DMS114 treated with DMSO at 0.1 percent for 48 hours (cell line): Measurements from ENCODE around the gene PYGM.
A peak's percentile ranks its signal among the peaks of the same experiment; 100 is the strongest.

Source experiments
- DNase-seq: peaks from one replicate; lab custom pipeline; 2025; ENCODE audit not compliant: unreplicated experiment; lab: John Stamatoyannopoulos, UW

PYGM gene

GRCh38 chr11:64759722-64760719, at the start of gene PYGM:
PYGM (minus strand) TSS chr11:64759974; CDS start chr11:64759898, 76 bp downstream.
- DNase-seq, result no peak

DNA sequence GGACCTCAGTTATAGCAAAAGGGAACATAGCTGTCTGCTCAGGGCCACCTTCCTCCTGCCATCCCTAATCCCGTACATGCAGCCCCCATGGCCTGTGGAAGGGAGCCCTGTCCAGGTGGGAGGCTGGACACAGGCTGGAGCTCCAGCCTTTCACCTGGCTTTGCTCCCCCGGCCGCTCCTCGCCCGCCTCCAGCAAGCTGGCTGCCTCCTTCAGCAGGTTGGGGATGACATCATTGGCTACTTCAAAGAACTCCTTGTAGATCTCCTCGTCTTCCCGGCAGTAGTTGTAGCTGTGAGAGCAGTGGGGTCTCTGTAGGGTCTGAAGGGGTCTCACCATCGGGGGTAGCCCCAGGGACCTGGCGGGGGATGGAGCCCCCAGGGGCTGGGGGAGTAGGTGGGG, 45.7 kb upstream of the PYGM start:
- no peak for DNase-seq

GRCh38 chr11:64804346-64805210, 44.8 kb upstream of the PYGM start:
- peak; percentile 6 for DNase-seq

GRCh38 chr11:64803846-64804345, 44.1 kb upstream of the PYGM start:
- no peak for DNase-seq

GRCh38 chr11:64803158-64803845, 43.5 kb upstream of the PYGM start, which contains the start of gene MAP4K2:
MAP4K2 (minus strand) TSS chr11:64803214; CDS start chr11:64803149, 65 bp downstream.
- peak; percentile 87 for DNase-seq

GRCh38 chr11:64802370-64803157, 42.8 kb upstream of the PYGM start:
- DNase-seq, result no peak

- DNase-seq, result no peak
Measured at GRCh38 chr11:64801561-64802369, 42.0 kb upstream of the PYGM start.

DNA sequence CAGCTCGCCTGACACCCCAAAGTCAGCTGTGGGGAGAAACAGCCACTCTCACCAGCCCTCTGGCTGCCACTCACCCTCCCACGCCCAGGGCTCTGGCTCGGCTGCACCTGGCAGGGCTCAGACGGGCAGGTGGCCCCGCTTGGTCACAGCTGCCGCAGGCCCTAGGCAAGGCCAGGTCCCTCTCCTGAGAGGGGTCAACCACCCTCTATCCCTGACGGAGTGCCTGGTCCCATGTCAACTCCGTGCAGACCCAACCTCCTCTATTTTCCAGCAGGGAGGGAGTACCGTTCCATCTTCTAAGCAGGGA, 41.3 kb upstream of the PYGM start:
- no peak for DNase-seq

GRCh38 chr11:64800303-64801157, 40.8 kb upstream of the PYGM start:
- no peak for DNase-seq

DNA sequence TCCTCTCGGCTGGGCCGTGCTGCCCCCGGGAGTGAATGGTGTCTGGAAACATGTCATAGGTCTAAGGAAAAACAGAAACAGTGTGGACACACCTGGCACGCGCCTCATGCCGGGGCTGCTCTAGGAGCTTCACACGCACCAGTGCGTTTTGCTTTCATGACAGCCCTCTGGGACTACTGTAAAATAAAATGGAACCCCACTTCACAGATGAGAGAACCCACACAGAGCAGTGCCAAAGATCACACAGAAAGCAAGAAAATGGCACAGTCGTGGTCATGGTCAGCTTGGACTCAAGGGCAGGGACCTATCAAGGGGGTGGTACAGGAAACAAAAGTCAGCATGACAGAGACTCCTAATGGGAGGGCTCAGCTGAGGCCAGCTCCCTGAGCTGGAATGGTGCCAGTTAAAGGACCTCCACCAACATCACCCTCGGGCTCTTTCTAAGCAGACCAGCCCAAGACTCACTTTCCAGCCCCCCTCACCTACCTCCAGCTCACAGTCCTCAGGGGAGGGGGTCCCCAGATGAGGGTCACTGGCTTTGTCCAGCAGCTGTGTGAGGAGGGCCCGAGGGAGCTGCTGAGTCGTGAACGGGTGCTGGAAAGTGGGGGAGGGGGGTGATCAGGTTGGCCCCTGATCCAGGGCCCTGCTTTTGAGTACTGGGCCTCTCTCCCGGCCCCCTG, 40.0 kb upstream of the PYGM start:
- no peak for DNase-seq

- DNase-seq, result no peak
Measured at GRCh38 chr11:64799256-64799622, 39.5 kb upstream of the PYGM start.

DNA sequence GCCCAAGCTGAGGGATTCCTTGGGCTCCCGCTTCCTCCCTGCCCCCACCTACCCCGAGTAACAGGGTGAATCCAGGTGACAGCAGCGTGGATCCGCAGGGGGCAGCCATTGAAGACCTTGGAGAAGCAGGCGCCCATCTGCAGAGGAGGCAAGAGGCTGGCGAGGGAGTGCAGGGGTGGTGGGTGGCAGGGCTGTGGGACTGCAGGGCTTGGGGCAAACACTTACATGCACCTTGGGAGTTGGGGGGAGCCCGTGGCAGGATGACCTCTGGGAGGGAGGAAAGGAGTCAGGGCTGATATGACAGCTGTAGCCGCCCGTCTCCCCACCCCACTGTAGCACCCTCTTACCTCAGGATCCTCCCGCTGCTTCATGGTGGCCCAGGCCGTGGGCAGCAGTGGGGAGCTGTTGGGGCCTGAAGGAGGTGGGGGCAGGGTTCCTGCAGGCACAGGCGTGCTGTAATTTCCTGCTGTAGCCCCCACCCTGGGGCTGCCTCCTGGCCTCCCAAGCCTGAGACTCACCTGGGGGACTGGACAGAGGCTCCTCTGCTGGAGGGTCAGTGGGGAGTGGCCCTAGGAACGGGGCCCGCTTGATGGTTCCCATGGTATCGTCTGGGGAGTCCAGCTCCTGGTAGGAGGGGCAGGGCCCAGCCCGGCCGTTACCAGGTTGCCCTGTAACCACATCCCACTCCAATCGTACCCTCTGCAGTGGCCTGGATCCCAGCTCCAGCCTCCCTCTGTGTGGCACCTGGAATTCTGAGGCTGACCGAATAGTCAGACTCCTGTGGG, 37.2 kb upstream of the PYGM start:
- no peak for DNase-seq

- no peak for DNase-seq
Measured at GRCh38 chr11:64796047-64796756, 36.4 kb upstream of the PYGM start.

DNA sequence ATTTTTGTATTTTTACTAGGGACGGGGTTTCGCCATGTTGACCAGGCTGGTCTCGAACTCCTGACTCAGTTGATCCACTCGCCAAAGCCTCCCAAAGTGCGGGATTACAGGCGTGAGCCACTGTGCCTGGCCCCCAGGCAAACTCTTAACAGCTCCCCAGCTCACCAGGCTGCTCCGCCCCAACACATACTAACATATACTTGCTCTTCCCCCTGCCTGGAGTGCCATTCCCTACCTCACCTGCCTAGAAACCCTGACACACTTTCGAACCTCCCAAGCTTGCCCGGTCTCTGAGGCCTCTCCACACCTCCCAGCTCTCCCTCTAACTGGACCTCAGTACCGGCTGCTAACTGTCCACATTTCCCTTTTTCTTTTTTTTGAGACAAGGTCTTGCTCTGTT, 34.8 kb upstream of the PYGM start:
- DNase-seq, result no peak

DNA sequence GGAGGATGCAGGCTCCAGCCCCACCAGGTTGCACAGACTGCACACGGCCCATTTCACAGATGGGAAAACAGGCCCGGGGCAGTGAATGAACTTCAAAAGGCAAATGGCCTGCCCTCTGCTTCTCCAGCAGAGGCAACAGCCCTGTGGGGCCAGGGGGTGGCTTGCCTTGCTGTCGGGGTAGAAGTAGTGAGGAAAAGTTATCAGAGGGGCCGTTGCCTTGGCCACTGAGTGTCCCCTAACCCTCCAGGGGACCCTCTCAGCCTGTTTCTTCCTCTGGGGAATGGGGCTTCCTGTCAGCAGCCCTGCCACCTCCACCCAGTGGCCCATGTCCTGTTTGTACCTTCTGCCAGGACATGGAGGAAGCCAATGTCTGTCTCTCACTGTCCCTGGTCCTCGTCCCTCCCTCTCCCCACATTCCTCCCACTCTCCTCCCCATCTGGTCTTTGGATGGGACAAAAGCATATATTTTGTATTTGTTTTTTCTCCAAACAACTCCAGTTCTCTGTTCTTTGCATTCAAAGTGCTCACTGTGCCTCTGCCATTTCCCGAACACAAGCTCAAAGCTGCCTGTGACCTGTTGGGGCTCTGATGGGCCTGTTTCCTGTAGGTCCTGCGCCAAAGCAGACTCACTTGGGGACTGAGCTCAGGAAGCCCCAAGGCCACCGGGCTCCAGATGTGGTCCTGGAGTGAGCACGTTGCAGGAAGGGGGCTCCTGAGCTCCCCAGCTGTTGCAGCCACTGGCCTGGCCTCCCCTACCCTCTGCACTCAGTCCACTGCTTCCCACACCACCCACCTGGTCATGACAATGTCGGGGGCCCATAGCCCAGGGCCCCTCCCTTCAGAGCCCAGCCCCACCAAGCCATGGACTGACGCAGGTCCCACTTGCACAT, 33.7 kb upstream of the PYGM start:
- DNase-seq, result no peak

GRCh38 chr11:64792482-64792881, 32.7 kb upstream of the PYGM start:
- DNase-seq, result no peak
